GM18498 (cell line): ENCODE results near the gene UPK1B.
A peak's percentile ranks its signal among the peaks of the same experiment; 100 is the strongest.
"Not testable (repeated sequence)": the region's sequence is repeated elsewhere in the genome, so short reads cannot be mapped to it uniquely, and the experiment has no call there.

Experiments used
- ATAC-seq: cut with Tn5 transposase; IDR thresholded peaks from one replicate; pipeline ENCODE4 v1.9.1; 2021; ENCODE audit warnings: mild to moderate bottlenecking, moderate library complexity; ENCODE audit not compliant: unreplicated experiment

UPK1B gene

DNA sequence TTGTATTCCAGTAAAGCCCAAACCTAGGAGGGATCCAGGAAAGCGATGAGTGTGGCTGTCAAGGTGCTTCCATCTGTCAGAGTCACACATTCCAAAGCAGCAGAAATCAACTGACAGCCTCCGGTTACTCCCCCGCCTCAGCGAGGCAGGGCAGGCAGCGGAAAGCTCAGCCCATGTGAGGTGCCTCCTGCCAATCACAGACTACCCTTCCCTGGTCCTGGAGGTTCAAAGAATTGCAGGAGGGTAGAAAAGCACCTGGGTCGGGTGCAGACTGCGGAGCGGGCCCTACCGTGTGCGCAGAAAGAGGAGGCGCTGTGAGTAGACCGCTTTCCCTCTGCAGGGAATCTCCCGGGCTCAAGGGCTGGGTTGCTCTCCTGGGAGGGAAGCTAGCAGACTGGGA lies at the start of gene UPK1B:
Gene UPK1B (plus strand): TSS at position 274 of the 400 bp plus-strand sequence. CDS start 13,144 bp downstream, outside the sequence.
- ATAC-seq: no peak

DNA sequence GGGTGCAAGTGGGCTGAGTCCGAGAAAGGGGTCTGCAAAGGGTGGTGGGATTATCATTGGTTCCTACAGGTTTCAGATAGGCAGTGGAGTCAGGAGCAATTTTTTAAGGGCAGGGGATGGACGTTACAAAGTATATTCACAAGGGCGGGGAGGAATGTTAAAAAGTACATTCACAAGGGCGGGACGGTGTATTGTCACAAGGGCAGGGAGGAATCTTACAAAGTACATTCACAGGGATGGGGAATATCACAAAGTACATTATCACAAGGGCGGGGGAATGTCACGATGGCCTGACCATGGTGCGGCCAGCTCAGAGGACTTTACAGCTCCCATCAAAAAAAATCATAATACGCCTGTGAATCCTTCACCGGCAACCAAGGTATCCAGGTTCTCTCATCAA lies 48.1 kb upstream of the UPK1B start:
- ATAC-seq: no peak

DNA sequence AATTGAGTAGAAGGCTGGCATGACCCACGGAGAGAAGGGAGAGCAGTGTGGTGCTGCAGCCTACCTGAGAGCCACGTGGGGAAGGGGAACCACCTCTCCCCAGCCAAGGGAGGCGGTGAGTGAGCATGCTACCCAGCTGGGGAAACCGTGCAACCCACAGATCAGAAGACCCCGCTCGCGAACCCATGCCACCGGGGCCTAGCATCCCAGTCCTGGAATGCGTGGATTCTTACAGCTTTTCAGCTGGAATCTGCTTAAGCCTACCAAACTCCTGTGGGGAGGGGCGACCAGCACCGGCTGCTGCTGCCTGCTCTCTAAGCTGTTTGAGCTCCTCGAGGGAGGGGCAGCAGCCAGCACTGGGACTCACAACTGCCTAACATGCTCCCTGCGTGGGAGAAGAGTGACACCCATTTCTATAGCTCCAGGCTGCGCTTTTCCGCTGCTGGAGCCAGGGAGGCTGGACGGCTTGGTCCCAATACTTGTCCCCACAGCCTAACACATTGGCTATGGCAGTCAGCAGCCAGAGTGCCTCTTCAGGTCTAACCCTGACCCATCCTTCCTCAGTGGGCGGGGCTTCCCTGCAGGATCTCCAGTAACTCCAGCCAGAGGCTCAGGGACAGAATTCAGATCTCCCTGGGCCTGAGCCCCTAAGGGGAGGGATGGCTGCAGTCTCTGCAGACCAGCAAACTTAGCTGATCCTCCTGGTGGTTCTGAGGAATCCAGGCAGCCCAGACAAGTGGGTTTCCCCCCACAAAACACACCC lies 47.5 kb upstream of the UPK1B start:
- ATAC-seq: no peak

DNA sequence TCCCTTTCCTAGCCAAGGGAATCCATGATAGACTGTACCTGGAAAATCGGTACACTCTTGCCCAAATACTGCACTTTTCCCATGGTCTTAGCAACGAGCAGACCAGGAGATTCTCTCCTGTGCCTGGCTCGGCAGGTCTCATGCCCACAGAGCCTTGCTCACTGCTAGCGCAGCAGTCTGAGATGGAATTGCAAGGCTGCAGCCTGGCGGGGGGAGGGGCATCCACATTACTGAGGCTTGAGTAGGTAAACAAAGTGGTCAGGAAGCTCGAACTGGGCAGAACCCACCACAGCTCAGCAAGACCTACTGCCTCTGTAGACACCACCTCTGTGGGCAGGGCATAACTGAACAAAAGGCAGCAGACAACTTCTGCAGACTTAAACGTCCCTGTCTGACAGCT lies 43.1 kb upstream of the UPK1B start:
- not testable (repeated sequence) for ATAC-seq

DNA sequence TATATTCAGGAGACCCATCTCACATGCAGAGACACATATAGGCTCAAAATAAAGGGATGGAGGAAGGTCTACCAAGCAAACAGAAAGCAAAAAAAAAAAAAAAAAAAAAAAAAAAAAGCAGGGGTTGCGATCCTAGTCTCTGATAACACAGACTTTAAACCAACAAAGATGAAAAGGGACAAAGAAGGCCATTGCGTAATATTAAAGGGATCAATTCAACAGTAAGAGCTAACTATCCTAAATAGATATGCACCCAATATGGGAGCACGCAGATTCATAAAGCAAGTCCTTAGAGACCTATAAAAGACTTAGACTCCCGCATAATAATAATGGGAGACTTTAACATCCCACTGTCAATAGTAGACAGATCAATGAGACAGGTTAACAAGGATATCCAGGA lies 41.1 kb upstream of the UPK1B start:
- ATAC-seq: not testable (repeated sequence)

DNA sequence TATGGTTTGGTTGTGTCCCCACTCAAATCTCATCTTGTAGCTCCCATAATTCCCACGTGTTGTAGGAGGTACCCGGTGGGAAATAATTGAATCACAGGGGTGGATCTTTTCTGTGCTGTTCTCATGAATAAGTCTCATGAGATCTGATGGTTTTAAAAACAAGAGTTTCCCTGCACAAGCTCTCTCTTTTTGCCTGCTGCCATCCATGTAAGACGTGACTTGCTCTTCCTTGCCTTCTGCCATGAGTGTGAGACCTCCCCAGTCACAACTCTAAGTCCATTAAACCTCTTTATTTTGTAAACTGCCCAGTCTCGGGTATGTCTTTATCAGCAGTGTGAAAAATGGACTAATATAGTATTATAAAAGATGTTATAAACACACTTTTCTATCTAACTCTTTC lies 34.0 kb upstream of the UPK1B start:
- ATAC-seq: not testable (repeated sequence)

DNA sequence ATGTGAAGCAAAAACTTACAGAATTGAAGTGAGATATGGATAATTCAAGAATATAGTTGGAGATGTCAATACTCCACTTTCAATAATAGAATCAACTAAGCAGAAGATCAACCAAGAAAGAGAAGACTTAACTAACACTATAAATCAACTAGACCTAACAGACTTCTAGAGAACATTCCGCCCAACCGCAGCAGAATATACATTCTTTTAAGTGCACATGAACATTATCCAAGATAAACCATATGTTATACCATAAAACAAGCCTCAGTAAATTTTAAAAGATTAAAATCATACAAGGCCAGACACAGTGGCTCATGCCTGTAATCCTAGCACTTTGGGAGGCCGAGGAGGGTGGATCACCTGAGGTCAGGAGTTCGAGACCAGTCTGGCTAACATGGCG lies 32.9 kb upstream of the UPK1B start:
- no peak for ATAC-seq

DNA sequence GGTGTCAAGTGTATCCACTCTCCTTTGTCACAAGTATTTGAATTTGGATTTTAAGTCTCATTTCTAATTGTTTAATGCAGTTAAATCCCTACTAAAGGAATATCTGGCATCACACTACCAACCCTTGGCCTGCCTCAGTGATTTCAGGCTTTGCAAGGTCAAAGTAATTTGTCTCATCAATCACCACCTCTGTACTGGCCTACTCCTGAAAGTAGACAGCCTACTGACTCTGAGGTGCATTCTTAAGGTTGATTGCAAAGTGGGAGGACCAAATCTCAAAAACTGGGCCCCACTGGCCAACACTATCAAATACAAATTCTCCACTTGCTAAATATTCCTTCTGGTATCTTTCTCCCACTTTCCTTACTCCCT lies 28.3 kb upstream of the UPK1B start:
- peak; percentile 29 for ATAC-seq

DNA sequence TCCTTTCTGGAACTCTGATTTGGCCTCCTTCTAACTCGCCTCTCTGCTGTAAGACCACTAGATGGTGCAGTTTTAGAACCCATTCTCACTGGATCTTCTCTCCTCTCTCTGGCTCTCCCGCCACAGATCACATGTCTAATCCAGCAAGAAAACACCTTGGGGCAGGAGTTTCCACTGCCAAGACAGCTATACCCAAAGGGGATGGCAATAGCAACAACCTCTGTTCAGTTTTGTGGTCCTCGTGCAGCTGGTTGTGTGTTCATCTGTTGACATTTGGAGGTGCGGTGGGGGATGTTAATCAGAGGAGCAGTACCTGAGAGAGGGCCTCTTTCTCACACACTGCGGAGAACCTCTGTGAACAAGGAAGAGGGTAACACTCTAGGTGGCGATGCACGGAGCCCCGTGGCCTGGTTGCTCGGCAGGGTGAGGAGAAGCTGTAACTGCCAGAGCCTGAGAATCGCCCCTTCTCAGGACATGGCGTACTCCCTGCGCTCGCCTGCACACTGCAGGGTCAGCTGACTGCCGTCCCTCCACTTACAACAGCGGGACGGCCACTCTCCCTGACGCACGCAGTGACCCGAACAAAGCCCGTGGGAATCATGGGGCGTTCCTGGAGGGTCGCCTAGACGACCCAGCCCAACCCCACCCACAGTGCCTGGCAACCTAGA lies 27.8 kb upstream of the UPK1B start, which contains the start of gene TEX55:
Gene TEX55 (plus strand): TSS at position 666 of the 668 bp plus-strand sequence. CDS start 25 bp downstream, outside the sequence.
- ATAC-seq: peak; percentile 66

DNA sequence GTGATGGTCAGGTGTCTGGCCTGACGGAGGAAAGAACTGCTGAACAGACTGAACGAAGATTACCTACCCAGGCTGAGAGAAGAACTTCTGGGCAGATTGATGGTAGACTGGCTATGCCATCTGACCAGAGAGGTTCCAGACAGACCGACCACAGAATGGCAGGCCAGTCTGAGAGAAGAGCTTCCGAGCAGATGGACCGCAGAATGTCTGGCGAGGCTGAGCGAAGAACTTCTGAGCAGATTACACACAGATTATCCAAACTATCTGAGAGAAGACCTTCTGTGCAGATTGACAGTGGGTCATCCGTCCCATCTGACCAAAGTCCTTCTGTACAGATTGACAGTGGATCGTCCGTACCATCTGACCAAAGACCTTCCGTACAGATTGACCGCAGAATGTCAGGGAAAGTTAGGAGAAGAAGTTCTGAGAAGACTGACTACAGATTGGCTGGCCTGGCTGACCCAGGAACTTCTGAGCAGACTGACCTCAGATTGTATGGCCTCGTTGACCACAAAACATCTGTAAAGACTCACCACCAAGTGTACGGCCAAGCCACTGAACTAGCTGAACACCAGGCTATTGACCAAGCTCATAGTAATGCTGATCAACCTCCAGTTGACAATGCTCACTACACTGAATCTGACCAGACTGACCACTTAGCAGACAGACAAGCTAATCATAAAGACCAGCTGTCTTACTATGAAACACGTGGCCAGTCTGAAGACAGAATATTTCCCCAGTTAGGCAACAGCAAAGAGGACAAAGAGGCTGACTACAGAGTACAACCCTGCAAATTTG lies 26.6 kb upstream of the UPK1B start:
- no peak for ATAC-seq

DNA sequence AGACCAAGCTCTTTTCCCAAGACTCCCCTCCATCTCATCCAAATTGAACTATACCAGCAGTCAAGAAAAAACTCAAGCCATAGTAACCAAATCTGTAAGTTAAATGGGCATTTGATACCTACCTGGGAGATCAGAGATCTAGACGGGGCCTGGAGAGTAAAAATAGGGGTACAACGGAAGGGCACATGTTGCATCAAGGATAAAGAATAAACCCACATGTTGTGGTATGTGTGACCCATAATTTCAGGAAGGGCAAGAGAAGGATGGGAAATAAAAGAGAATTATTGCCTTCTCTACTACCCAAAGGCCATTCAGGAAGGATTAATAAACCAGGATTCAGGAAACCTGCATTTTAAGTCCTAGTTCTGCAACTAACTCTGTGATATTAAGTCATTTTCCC lies 25.9 kb upstream of the UPK1B start:
- no peak for ATAC-seq

DNA sequence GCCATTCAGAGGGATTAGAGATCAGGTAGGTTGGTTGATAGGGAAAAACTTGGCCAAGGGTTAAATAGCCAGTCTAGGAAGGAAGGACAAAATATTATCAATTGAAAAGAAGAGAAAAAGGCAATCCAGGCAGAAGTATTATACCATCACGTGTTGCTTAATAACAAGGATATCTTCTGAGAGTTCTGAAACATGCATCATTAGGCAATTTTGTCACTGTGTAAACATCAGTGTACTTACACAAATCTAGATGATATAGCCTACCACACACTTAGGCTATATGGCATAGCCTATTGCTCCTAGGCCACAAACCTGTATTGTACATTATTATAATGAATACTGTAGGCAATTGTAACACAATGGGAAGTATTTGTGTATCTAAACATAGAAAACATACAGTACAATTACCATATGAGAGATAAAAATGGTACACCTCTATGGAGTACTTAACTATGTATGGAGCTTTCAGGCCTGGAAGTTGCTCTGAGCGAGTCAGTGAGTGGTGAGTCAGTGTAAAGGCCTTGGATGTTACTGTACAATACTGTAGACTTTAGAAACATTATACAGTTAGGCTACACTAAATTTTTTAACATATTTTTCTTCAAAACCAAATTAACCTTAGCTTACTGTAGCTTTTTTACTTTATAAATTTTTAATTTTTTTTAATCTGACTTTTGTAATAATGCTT lies 24.8 kb upstream of the UPK1B start:
- no peak for ATAC-seq

DNA sequence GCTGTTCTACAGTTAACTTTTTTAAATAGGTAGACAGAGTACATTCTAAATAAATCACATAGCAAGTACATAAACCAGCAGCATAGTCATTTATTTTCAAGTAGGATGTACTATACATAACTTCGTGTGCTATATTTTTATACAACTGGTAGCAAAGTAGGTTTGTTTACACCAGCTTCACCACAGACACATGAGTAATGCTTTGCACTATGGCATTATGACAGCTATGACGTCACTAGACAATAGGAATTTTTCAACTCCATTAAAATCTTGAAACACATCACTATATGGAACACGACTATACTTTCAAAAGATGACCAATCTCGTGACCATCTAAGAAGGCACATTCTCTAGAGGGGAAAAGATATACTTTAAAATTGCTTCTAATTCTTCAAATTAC lies 23.9 kb upstream of the UPK1B start:
- no peak for ATAC-seq

DNA sequence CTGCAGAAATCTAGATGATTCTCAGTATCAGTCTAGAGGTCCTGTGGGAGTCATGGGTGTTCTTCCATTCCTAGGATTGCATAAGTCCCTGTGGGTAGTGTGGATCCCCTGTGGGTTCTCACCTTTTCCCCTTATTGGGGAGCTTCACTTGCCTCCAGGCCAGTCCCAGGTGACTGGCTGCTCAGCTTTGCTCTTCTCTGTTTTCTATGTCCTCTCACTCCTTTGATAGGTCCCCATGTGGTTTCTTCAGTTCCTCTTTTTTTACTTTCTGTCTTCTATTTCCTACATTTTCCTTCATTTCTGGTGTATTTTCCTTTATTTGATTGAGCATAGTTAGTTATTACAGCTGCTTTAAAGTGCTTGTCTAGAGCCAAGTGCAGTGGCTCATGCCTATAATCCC lies 16.5 kb upstream of the UPK1B start:
- ATAC-seq: no peak

DNA sequence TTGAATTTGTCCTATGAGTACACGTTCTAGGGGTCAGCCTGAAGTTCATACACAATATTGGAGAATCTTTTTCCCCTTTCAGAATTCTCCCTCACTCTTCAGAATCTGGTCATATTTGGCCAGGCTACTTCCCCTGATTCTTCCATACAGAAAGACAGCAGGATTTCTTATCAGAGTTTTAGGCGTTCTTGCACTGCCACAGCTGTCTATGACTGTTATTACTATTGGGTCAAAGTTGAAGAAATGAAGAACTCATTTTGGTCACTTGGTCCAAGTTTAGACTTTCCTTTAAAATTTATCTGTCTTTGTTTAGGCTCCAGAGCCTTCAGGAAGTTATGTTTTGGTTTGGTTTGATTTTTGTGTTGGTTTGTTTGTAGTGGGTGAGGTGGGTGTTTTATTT lies 15.4 kb upstream of the UPK1B start:
- no peak for ATAC-seq

DNA sequence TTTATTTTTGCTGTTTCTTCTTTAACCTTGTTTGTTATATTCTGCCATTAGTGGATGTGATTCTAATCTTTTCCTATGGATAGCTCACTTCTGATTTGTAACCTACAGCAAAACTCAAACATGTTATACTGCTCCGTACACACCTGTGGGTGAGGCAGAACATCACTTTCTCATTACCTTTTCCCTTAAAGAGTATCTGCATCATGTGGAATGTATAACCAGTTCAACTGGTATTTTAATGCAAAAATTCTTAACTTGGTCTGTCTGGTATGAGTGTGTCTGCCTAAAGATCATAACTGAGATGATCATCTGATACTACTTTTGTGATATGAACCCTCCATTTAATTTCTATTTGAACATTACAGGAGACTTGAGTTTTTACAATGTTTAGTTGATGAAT lies 13.0 kb upstream of the UPK1B start:
- ATAC-seq: no peak

DNA sequence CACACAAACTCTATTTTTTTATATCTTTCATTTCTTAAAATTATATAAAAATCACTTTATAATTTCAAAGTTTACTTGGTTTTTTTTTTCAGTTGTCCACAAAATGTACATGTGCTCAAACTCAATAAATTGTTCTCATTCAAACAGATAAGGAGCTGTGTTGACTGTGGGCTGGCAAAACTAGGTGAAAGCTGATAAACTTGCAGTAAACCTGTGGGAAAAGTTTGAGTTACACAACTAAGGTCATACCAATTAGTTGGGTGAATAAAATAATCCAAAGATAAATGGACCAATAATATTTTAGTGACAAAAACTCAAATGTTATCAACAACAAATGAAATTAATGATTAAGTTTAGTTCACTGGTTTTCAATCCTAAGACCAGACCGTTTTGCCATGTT lies 12.6 kb upstream of the UPK1B start:
- no peak for ATAC-seq

DNA sequence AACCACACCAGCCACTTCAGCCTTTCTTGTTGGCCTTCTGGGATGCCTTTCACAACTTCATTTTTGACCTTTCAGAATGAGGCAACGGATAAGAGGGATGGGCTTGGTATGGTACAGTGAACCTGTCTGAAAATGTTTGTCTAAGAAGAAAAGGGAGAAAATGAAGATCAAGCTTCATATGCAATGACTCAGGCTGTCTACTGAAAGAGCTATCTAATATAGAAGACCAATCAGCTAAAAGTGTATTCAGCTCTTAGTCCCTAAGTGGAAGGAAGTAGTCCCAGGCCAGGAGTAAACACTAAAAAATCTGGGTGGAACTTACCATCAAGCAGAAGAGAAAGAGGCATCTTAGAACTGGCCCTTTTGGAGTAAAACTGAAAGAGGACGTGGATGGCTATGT lies 12.2 kb upstream of the UPK1B start:
- ATAC-seq: no peak

DNA sequence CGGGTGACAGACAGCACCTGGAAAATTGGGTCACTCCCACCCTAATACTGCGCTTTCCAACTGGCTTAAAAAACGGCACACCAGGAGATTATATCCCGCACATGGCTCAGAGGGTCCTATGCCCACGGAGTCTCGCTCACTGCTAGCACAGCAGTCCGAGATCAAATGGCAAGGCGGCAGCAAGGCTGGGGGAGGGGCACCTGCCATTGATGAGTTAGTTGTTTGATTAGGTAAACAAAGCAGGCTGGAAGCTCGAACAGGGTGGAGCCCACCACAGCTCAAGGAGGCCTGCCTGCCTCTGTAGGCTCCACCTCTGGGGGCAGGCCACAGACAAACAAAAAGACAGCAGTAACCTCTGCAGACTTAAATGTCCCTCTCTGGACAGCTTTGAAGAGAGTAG lies 8.7 kb upstream of the UPK1B start:
- not testable (repeated sequence) for ATAC-seq

DNA sequence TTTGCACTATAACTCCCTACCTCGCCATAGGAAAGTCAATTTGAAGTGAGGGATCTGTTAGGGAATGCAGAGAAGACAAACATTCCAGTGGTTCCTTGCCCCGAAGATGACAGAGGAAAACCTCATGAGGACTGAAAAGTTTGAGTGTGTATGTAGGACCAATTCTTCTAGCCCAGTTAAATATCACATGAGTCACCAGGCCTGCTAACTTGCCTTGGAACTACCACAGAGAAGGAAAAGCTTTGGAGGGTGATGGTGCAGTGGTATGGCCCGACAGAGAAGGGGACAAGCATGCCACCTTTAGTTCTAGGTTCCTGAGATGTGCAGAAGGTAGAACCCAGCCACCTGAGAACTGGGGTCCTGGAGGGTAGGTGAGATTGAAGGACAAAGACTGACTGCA lies 2.6 kb upstream of the UPK1B start:
- no peak for ATAC-seq
